Breast epithelium (tissue), 3 donors: ENCODE data around the gene DHH.

Source experiments
- POLR2A ChIP-seq: fragments of 450-650 bp; IDR thresholded peaks from one replicate; pipeline ENCODE4 v1.6.1; 2016; ENCODE audit warnings: antibody characterized with exemption, mild to moderate bottlenecking, moderate library complexity
- TF ChIP-seq, protein P1 (sequence below), 3 donors: fragments of 450-650 bp; IDR thresholded peaks; one replicate each; pipeline ENCODE4 v1.5.1; 2016 to 2017; ENCODE audit warnings: antibody characterized with exemption in 3 of 3, mild to moderate bottlenecking in 3 of 3, moderate library complexity in 3 of 3

DNA sequence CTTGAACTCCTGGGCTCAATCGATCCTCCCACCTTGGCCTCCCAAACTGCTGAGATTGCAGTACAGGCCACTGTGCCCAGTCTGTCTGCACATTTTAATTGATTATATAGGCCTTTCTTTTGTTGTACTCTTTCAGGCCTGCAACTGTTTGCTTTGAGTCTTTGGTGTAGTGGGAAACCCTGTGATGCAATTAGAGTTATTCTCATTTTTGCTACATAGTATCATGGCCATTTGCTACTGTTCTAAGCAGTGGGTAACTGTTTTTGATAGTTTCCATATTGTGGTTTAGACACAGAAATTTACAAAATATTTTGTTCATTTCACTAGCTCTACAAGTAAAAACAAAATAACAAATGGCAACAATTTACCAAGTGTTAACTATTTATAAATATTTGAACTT is 42.9 kb upstream of the DHH start:
- no peak for TF ChIP-seq POLR2A
- TF ChIP-seq, protein P1, sequence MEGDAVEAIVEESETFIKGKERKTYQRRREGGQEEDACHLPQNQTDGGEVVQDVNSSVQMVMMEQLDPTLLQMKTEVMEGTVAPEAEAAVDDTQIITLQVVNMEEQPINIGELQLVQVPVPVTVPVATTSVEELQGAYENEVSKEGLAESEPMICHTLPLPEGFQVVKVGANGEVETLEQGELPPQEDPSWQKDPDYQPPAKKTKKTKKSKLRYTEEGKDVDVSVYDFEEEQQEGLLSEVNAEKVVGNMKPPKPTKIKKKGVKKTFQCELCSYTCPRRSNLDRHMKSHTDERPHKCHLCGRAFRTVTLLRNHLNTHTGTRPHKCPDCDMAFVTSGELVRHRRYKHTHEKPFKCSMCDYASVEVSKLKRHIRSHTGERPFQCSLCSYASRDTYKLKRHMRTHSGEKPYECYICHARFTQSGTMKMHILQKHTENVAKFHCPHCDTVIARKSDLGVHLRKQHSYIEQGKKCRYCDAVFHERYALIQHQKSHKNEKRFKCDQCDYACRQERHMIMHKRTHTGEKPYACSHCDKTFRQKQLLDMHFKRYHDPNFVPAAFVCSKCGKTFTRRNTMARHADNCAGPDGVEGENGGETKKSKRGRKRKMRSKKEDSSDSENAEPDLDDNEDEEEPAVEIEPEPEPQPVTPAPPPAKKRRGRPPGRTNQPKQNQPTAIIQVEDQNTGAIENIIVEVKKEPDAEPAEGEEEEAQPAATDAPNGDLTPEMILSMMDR (IDR thresholded peaks at IDR 0.05), result no peak
